Inferior parietal cortex (tissue), 1 donor: Measurements from ENCODE around the gene SYNPO.

Experiments
- DNase-seq: peaks from one replicate; pipeline ENCODE4 v3.0.0-alpha.2; 2016; ENCODE audit errors: extremely low spot score

The SYNPO gene

GRCh38 chr5:150656191-150657132, 16.0 kb downstream of the SYNPO start:
- DNase-seq, result peak; percentile 67

- no peak for DNase-seq
Measured at GRCh38 chr5:150658121-150658520, 17.7 kb downstream of the SYNPO start.

- no peak for DNase-seq
Measured at GRCh38 chr5:150658699-150659265, 18.3 kb downstream of the SYNPO start.

- DNase-seq, result no peak
Measured at GRCh38 chr5:150659360-150660107, 19.1 kb downstream of the SYNPO start.

GRCh38 chr5:150660108-150660831, 19.8 kb downstream of the SYNPO start:
- no peak for DNase-seq

- no peak for DNase-seq
Measured at GRCh38 chr5:150661086-150661485, 20.6 kb downstream of the SYNPO start, which contains the start of gene MYOZ3. Gene MYOZ3 (plus strand): TSS chr5:150661251. CDS start chr5:150662942, 1,691 bp downstream.

- no peak for DNase-seq
Measured at GRCh38 chr5:150661821-150662596, 21.5 kb downstream of the SYNPO start.

GRCh38 chr5:150662731-150663516, 22.5 kb downstream of the SYNPO start:
- DNase-seq, result no peak

GRCh38 chr5:150663936-150664335, 23.5 kb downstream of the SYNPO start:
- no peak for DNase-seq

- no peak for DNase-seq
Measured at GRCh38 chr5:150665044-150665443, 24.6 kb downstream of the SYNPO start.

GRCh38 chr5:150670275-150670947, 30.0 kb downstream of the SYNPO start:
- no peak for DNase-seq

GRCh38 chr5:150670948-150671310, 30.5 kb downstream of the SYNPO start:
- no peak for DNase-seq

- no peak for DNase-seq
Measured at GRCh38 chr5:150671509-150672236, 31.2 kb downstream of the SYNPO start.

GRCh38 chr5:150672237-150672883, 31.9 kb downstream of the SYNPO start:
- no peak for DNase-seq

GRCh38 chr5:150672884-150673275, 32.4 kb downstream of the SYNPO start:
- DNase-seq, result no peak

- no peak for DNase-seq
Measured at GRCh38 chr5:150674341-150674821, 33.9 kb downstream of the SYNPO start.

GRCh38 chr5:150675069-150675468, 34.6 kb downstream of the SYNPO start:
- DNase-seq, result no peak

GRCh38 chr5:150676578-150676977, 36.1 kb downstream of the SYNPO start:
- no peak for DNase-seq
